GM21737 (cell line): ENCODE data around the gene TH.
"Not testable (repeated sequence)": the region's sequence is repeated elsewhere in the genome, so short reads cannot be mapped to it uniquely, and the experiment has no call there.

Source experiments
- ATAC-seq: cut with Tn5 transposase; IDR thresholded peaks from one replicate; pipeline ENCODE4 v1.9.1; 2021; ENCODE audit warnings: mild to moderate bottlenecking, moderate library complexity; ENCODE audit not compliant: unreplicated experiment

TH gene

GRCh38 chr11:2196970-2197770 is 25.6 kb upstream of the TH start:
- ATAC-seq, result no peak

GRCh38 chr11:2195756-2196088 is 24.1 kb upstream of the TH start:
- no peak for ATAC-seq

- no peak for ATAC-seq
These were observed 23.5 kb upstream of the TH start for GRCh38 chr11:2194877-2195755.

GRCh38 chr11:2193888-2194595 is 22.4 kb upstream of the TH start:
- not testable (repeated sequence) for ATAC-seq

GRCh38 chr11:2193099-2193887 is 21.7 kb upstream of the TH start:
- no peak for ATAC-seq

- no peak for ATAC-seq
These were observed 20.8 kb upstream of the TH start for GRCh38 chr11:2192435-2192834.

- ATAC-seq, result no peak
These were observed 20.3 kb upstream of the TH start for GRCh38 chr11:2191883-2192282.

- ATAC-seq, result no peak
These were observed 19.2 kb upstream of the TH start for GRCh38 chr11:2190657-2191471.

- ATAC-seq, result no peak
These were observed 18.5 kb upstream of the TH start for GRCh38 chr11:2189938-2190656.

GRCh38 chr11:2188745-2189144 is 17.1 kb upstream of the TH start:
- ATAC-seq, result no peak

- no peak for ATAC-seq
These were observed 15.7 kb upstream of the TH start for GRCh38 chr11:2187280-2187707.

GRCh38 chr11:2186669-2187279 is 15.2 kb upstream of the TH start:
- no peak for ATAC-seq

GRCh38 chr11:2185324-2186085 is 13.9 kb upstream of the TH start:
- no peak for ATAC-seq

GRCh38 chr11:2182692-2183474 is 11.3 kb upstream of the TH start:
- ATAC-seq, result no peak

GRCh38 chr11:2182075-2182474 is 10.5 kb upstream of the TH start:
- no peak for ATAC-seq

GRCh38 chr11:2180789-2181370 is 9.3 kb upstream of the TH start:
- no peak for ATAC-seq

- ATAC-seq, result no peak
These were observed 8.7 kb upstream of the TH start for GRCh38 chr11:2180347-2180746.
